H9 (cell line): ENCODE data around the gene COX6A1. TPM values are rescaled to one million over a fixed set of nuclear protein-coding genes. Genes with fewer than 3 reads are reported as not detected.

Experiments
- DNase-seq: peaks from one replicate; pipeline ENCODE4 v3.0.0-alpha.2; 2017
- H2AFZ ChIP-seq: one replicate; pipeline ENCODE4 v1.6.1; 2013; ENCODE audit warnings: mild to moderate bottlenecking, low read length, control low read depth, moderate library complexity
- H2AK5ac ChIP-seq: 2 replicates; pipeline ENCODE4 v1.6.1; 2013; ENCODE audit warnings: low read length, control low read depth, mixed read lengths; ENCODE audit not compliant: insufficient read length
- H2BK120ac ChIP-seq: one replicate; pipeline ENCODE4 v1.6.1; 2013; ENCODE audit warnings: low read depth, mild to moderate bottlenecking, low read length, control low read depth, inconsistent platforms; ENCODE audit not compliant: poor library complexity, severe bottlenecking
- H2BK12ac ChIP-seq: 2 replicates; pipeline ENCODE4 v1.6.1; 2013; ENCODE audit warnings: low read length, control low read depth, mixed read lengths, low read depth; ENCODE audit not compliant: insufficient read length
- H2BK15ac ChIP-seq: 2 replicates; pipeline ENCODE4 v1.6.1; 2013; ENCODE audit warnings: low read depth, low read length, control low read depth
- H2BK20ac ChIP-seq: one replicate; pipeline ENCODE4 v1.6.1; 2013; ENCODE audit warnings: low read depth, mild to moderate bottlenecking, low read length, control low read depth, inconsistent platforms; ENCODE audit not compliant: poor library complexity, severe bottlenecking
- H2BK5ac ChIP-seq: 2 replicates; pipeline ENCODE4 v1.6.1; 2013; ENCODE audit warnings: low read length, control low read depth, mixed read lengths; ENCODE audit not compliant: insufficient read length
- H3K14ac ChIP-seq: 2 replicates; pipeline ENCODE4 v1.6.1; 2013; ENCODE audit warnings: low read length, control low read depth; ENCODE audit not compliant: insufficient read depth
- H3K18ac ChIP-seq: 2 replicates; pipeline ENCODE4 v1.6.1; 2013; ENCODE audit warnings: low read depth, mild to moderate bottlenecking, mixed read lengths, low read length, control low read depth; ENCODE audit not compliant: insufficient read length
- H3K23ac ChIP-seq: 2 replicates; pipeline ENCODE4 v1.6.1; 2013; ENCODE audit warnings: low read length, control low read depth, mixed read lengths, low read depth; ENCODE audit not compliant: insufficient read length
- H3K23me2 ChIP-seq: 2 replicates; pipeline ENCODE4 v1.6.1; 2013; ENCODE audit warnings: low read depth, mild to moderate bottlenecking, mixed read lengths, low read length, control low read depth; ENCODE audit not compliant: insufficient read length, poor library complexity, severe bottlenecking
- H3K27ac ChIP-seq: 2 replicates; pipeline ENCODE4 v1.5.1; 2013; ENCODE audit warnings: low read length, control low read depth, mixed read lengths, low read depth; ENCODE audit not compliant: insufficient read length
- H3K27me3 ChIP-seq: 2 replicates; pipeline ENCODE4 v1.6.1; 2013; ENCODE audit warnings: low read length, control low read depth, inconsistent platforms; ENCODE audit not compliant: insufficient read depth
- H3K4ac ChIP-seq: 2 replicates; pipeline ENCODE4 v1.6.1; 2013; ENCODE audit warnings: low read depth, mild to moderate bottlenecking, control low read depth, inconsistent platforms, low read length, moderate library complexity
- H3K4me1 ChIP-seq: 2 replicates; pipeline ENCODE4 v1.6.1; 2013; ENCODE audit warnings: low read length, control low read depth, inconsistent platforms; ENCODE audit not compliant: insufficient read depth
- H3K4me2 ChIP-seq: 2 replicates; pipeline ENCODE4 v1.6.1; 2013; ENCODE audit warnings: low read length, control low read depth, mixed read lengths; ENCODE audit not compliant: insufficient read length, insufficient read depth
- H3K56ac ChIP-seq: 2 replicates; pipeline ENCODE4 v1.6.1; 2013; ENCODE audit warnings: low read depth, mild to moderate bottlenecking, mixed read lengths, low read length, control low read depth; ENCODE audit not compliant: insufficient read length
- H3K79me1 ChIP-seq: 2 replicates; pipeline ENCODE4 v1.6.1; 2013; ENCODE audit warnings: low read depth, mild to moderate bottlenecking, moderate library complexity, low read length, control low read depth, inconsistent platforms; ENCODE audit not compliant: insufficient read depth, poor library complexity, severe bottlenecking
- H3K79me2 ChIP-seq: 2 replicates; pipeline ENCODE4 v1.6.1; 2013; ENCODE audit warnings: low read length, control low read depth, inconsistent platforms; ENCODE audit not compliant: insufficient read depth
- H3K9ac ChIP-seq: 2 replicates; pipeline ENCODE4 v1.6.1; 2013; ENCODE audit warnings: low read length, control low read depth, mixed read lengths; ENCODE audit not compliant: insufficient read length; ENCODE audit errors: extremely low read depth
- H3K9me3 ChIP-seq: one replicate; pipeline ENCODE4 v1.6.1; 2013; ENCODE audit warnings: low read depth, low read length, inconsistent platforms; ENCODE audit not compliant: control insufficient read depth
- H3T11ph ChIP-seq: one replicate; pipeline ENCODE4 v1.6.1; 2013; ENCODE audit warnings: mild to moderate bottlenecking, low read length, control low read depth, inconsistent platforms
- H4K20me1 ChIP-seq: one replicate; pipeline ENCODE4 v1.6.1; 2013; ENCODE audit not compliant: control insufficient read depth, insufficient read length, insufficient read depth
- H4K5ac ChIP-seq: 2 replicates; pipeline ENCODE4 v1.6.1; 2013; ENCODE audit warnings: low read depth, mild to moderate bottlenecking, mixed read lengths, low read length, control low read depth; ENCODE audit not compliant: insufficient read length
- H4K8ac ChIP-seq: replicated peaks from 2 replicates; pipeline ENCODE4 v1.6.1; 2013; ENCODE audit warnings: low read length, control low read depth, mixed read lengths, low read depth; ENCODE audit not compliant: insufficient read length
- H4K91ac ChIP-seq: 2 replicates; pipeline ENCODE4 v1.6.1; 2013; ENCODE audit warnings: low read depth, mild to moderate bottlenecking, moderate library complexity, mixed read lengths, low read length, control low read depth; ENCODE audit not compliant: insufficient read length
- H3K27ac Mint-ChIP-seq, 3 experiments: 2 replicates in 2 of 3; 3 replicates in 1 of 3; pipeline ENCODE4 v1.8.0; 2020 to 2021; ENCODE audit warnings: mixed read lengths in 3 of 3, mild to moderate bottlenecking in 1 of 3, moderate library complexity in 1 of 3
- H3K27me3 Mint-ChIP-seq: 2 replicates; pipeline ENCODE4 v1.8.0; 2021; ENCODE audit warnings: low read depth, mild to moderate bottlenecking, moderate library complexity, mixed read lengths
- H3K36me3 Mint-ChIP-seq, 3 experiments: 2 replicates in 2 of 3; 3 replicates in 1 of 3; pipeline ENCODE4 v1.8.0; 2020 to 2021; ENCODE audit warnings: low read depth in 3 of 3, mixed read lengths in 3 of 3; ENCODE audit not compliant: insufficient read depth in 1 of 3
- H3K4me1 Mint-ChIP-seq, 2 experiments: 2 replicates each; pipeline ENCODE4 v1.8.0; 2020; ENCODE audit warnings: mixed read lengths in 2 of 2
- H3K4me3 Mint-ChIP-seq, 2 experiments: 2 replicates in 1 of 2; 3 replicates in 1 of 2; pipeline ENCODE4 v1.8.0; 2020 to 2021; ENCODE audit warnings: mild to moderate bottlenecking in 2 of 2, mixed read lengths in 2 of 2, moderate library complexity in 1 of 2
- H3K9me3 Mint-ChIP-seq, 2 experiments: 2 replicates in 1 of 2; 3 replicates in 1 of 2; pipeline ENCODE4 v1.8.0; 2020; ENCODE audit warnings: mild to moderate bottlenecking in 2 of 2, mixed read lengths in 2 of 2, moderate library complexity in 1 of 2
- WGBS: extraction: QIAGEN DNeasy Blood & Tissue Kit; methylation state at CpG from one replicate; pipeline ENCODE4 v1.1.7; 2013; ENCODE audit warnings: missing lambda C conversion rate, low lambda C conversion rate, mixed read lengths; ENCODE audit not compliant: insufficient read length; ENCODE audit errors: extremely low coverage; 5-methylcytosine and 5-hydroxymethylcytosine counted together
- total RNA-seq: library from RNA; stranded (reverse); gene quantifications from 2 replicates; pipeline ENCODE4 v1.2.1, GENCODE V29; 2021
- TF ChIP-seq, protein P1 (sequence below): fragments of 200-600 bp; sonication (generic); conservative IDR thresholded peaks from 3 replicates; pipeline ENCODE4 v1.8.0; 2021; ENCODE audit warnings: antibody characterized with exemption, mild to moderate bottlenecking

The COX6A1 gene
- total RNA-seq, 1 experiment from 2014 or later: 415 TPM

DNA sequence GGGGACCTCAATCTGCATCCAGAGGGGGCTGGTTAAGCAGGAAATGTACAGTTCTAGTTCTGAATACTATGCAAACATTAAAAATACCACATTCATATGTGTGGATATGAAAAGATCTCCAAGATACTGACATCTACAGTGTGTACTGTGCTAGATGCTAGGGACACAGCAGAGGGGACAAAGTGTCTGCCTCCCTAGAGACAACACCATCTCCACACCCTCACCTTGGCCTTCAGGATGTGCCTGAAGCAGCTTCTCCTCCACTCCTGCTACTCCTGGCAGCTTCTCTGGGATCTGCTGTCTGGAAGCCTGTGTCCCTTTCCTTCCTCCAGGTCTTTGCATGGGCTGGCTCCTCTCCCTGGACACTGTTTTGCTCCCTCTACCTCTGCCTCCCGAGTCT is 42.3 kb downstream of the COX6A1 start:
- Histone ChIP-seq H2BK15ac (no peak overlapping the region), H3K79me1 (no peaks in the 10 kb centered on the region), H3K79me2 (no peaks in the 10 kb centered on the region), H3K4me2 (no peak overlapping the region), H3T11ph (no peak overlapping the region), H2BK12ac (no peak overlapping the region), H4K5ac (no peak overlapping the region), H3K14ac (no peak overlapping the region), H2BK20ac (no peak overlapping the region), H3K9me3 (no peaks in the 10 kb centered on the region), H3K27me3 (no peaks in the 10 kb centered on the region), H3K9ac (no peak overlapping the region), H2BK5ac (no peak overlapping the region), H3K23ac (no peak overlapping the region), H2AK5ac (no peak overlapping the region), H3K27ac (no peak overlapping the region), H4K91ac (no peak overlapping the region), H3K23me2 (no peaks in the 10 kb centered on the region), H3K4me1 (no peaks in the 10 kb centered on the region; the same call in 1 of the 2 replicates), H3K18ac (no peak overlapping the region), H4K20me1 (no peaks in the 10 kb centered on the region), H3K4ac (no peak overlapping the region), H4K8ac (no peak overlapping the region), H2BK120ac (no peak overlapping the region), H2AFZ (no peak overlapping the region), H3K56ac (no peak overlapping the region)
- no CpG with 5 or more reads among the region's 1 CpG for WGBS
- no peaks in the 10 kb centered on the region; a peak in 2 of 7 replicates for H3K36me3 Mint-ChIP-seq
- TF ChIP-seq, protein P1, sequence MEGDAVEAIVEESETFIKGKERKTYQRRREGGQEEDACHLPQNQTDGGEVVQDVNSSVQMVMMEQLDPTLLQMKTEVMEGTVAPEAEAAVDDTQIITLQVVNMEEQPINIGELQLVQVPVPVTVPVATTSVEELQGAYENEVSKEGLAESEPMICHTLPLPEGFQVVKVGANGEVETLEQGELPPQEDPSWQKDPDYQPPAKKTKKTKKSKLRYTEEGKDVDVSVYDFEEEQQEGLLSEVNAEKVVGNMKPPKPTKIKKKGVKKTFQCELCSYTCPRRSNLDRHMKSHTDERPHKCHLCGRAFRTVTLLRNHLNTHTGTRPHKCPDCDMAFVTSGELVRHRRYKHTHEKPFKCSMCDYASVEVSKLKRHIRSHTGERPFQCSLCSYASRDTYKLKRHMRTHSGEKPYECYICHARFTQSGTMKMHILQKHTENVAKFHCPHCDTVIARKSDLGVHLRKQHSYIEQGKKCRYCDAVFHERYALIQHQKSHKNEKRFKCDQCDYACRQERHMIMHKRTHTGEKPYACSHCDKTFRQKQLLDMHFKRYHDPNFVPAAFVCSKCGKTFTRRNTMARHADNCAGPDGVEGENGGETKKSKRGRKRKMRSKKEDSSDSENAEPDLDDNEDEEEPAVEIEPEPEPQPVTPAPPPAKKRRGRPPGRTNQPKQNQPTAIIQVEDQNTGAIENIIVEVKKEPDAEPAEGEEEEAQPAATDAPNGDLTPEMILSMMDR: no peak
- H3K4me1 Mint-ChIP-seq: peaks cover 7 to 8% of the 10 kb centered on the region in 2 experiments
- DNase-seq: no peak
- H3K27me3 Mint-ChIP-seq: no peaks in the 10 kb centered on the region
- H3K27ac Mint-ChIP-seq: 0 out of 7 replicates have a peak overlapping the region, but pooled peaks of 1 of the 3 experiments have one; percentile 39
- H3K4me3 Mint-ChIP-seq: no peak overlapping the region
- no peaks in the 10 kb centered on the region for H3K9me3 Mint-ChIP-seq
